Colonic mucosa (tissue), 4 donors: Measurements from ENCODE around the gene MYCBP. TPM values are rescaled to one million over a fixed set of nuclear protein-coding genes. Genes with fewer than 3 reads are reported as not detected.
"Not testable (repeated sequence)": the region's sequence is repeated elsewhere in the genome, so short reads cannot be mapped to it uniquely, and the experiment has no call there.

Source experiments
- DNase-seq: peaks from one replicate; pipeline ENCODE4 v3.0.0-alpha.2; 2020
- H3K27ac ChIP-seq: fragments of 200-600 bp; one replicate; pipeline ENCODE4 v1.8.0; 2021
- H3K27me3 ChIP-seq: fragments of 200-600 bp; one replicate; pipeline ENCODE4 v1.8.0; 2021
- H3K36me3 ChIP-seq: fragments of 200-600 bp; one replicate; pipeline ENCODE4 v1.8.0; 2021
- H3K4me1 ChIP-seq: fragments of 200-600 bp; one replicate; pipeline ENCODE4 v1.8.0; 2021; ENCODE audit warnings: mild to moderate bottlenecking
- H3K4me3 ChIP-seq: fragments of 200-600 bp; one replicate; pipeline ENCODE4 v1.8.0; 2021
- H3K9ac ChIP-seq, 2 donors: one replicate each; pipeline ENCODE4 v1.7.0; 2013; ENCODE audit warnings: control low read depth in 2 of 2, low read depth in 2 of 2, low read length in 2 of 2
- H3K9me3 ChIP-seq: fragments of 200-600 bp; one replicate; pipeline ENCODE4 v1.8.0; 2021
- CTCF ChIP-seq: fragments of 200-600 bp; IDR thresholded peaks from one replicate; pipeline ENCODE4 v1.8.0; 2022; ENCODE audit warnings: antibody characterized with exemption, mild to moderate bottlenecking
- intact Hi-C: fragments of 100-400 bp; cut with DNase I; formaldehyde crosslinking; loops from one replicate; pipeline ENCODE4 v1.14.1; 2022
- total RNA-seq, 2 donors: library from RNA; stranded (reverse); fragmentation: NEBNext Ultra II Directional in 1 of 2; extraction: Animal tissue kit (Norgen Biotek cat#: 25700) in 1 of 2; gene quantifications; one replicate each; pipeline ENCODE4 v1.2.1, GENCODE V29; 2021
- donor health status: healthy.
- donor health status: DM: no; HTN: no; CAD: no.
- donor health status: DM: no; HTN: no; CAD: no.

The MYCBP gene
- total RNA-seq, 2 donors from 2014 or later, result 42.0 to 55.1 TPM

DNA sequence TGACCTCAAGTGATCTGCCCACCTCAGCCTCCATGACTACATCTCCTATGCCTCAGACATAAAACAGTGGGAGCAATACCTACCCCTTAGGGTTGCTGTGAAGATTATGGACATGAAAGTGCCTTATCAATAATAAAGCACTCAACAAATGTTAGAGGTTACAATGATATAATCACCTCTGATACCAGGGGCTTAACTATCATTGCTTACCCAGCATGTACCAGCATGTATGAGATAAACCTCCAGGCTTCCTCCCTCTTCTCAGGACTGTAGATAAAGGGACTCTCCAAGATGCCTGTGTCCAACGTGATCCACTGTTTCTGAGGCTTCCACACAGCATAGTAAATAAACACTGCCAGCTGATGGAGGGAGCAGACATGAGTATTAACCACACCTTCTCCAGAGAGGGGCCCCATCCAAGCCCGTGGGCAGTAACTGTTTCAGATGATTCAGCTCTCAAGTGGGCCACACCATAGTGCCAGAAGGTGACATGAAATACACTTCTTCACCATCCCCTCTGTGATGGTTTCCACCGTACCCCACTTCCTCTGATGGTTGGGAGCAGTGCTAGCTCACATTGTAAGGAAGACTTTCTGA, 42.3 kb upstream of the MYCBP start:
- no peak overlapping the region for H3K27ac ChIP-seq
- no peak overlapping the region for H3K9ac ChIP-seq
- no peak overlapping the region for H3K4me3 ChIP-seq
- H3K9me3 ChIP-seq, result no peaks in the 10 kb centered on the region
- intact Hi-C loops, result no loop called here
- DNase-seq, result no peak
- no peaks in the 10 kb centered on the region for H3K27me3 ChIP-seq
- no peaks in the 10 kb centered on the region for H3K36me3 ChIP-seq
- TF ChIP-seq CTCF, result no peak
- H3K4me1 ChIP-seq, result no peaks in the 10 kb centered on the region

- H3K4me3 ChIP-seq, H3K27ac ChIP-seq, H3K27me3 ChIP-seq, H3K9ac ChIP-seq, H3K4me1 ChIP-seq, H3K36me3 ChIP-seq, H3K9me3 ChIP-seq, intact Hi-C loops, DNase-seq: not testable (repeated sequence)
These were observed 41.8 kb upstream of the MYCBP start for GRCh38 chr1:38914908-38915307.

GRCh38 chr1:38908821-38909220, 35.7 kb upstream of the MYCBP start:
- TF ChIP-seq CTCF, result no peak
- Histone ChIP-seq H3K4me3 (no peak overlapping the region), H3K27ac (no peak overlapping the region), H3K36me3 (no peaks in the 10 kb centered on the region), H3K4me1 (no peaks in the 10 kb centered on the region), H3K27me3 (no peaks in the 10 kb centered on the region), H3K9me3 (no peaks in the 10 kb centered on the region), H3K9ac (no peak overlapping the region)
- no peak for DNase-seq
- intact Hi-C loops, result no loop called here

GRCh38 chr1:38905985-38906384, 32.8 kb upstream of the MYCBP start:
- intact Hi-C loops, result no loop called here
- no peak overlapping the region for H3K27ac ChIP-seq
- H3K9me3 ChIP-seq, result no peaks in the 10 kb centered on the region
- no peaks in the 10 kb centered on the region for H3K27me3 ChIP-seq
- no peak overlapping the region for H3K9ac ChIP-seq
- no peaks in the 10 kb centered on the region for H3K4me1 ChIP-seq
- TF ChIP-seq CTCF, result no peak
- no peak for DNase-seq
- no peak overlapping the region for H3K4me3 ChIP-seq
- no peaks in the 10 kb centered on the region for H3K36me3 ChIP-seq

- intact Hi-C loops, result no loop called here
- no peaks in the 10 kb centered on the region for H3K27me3 ChIP-seq
- H3K4me1 ChIP-seq, result no peaks in the 10 kb centered on the region
- no peak overlapping the region for H3K9ac ChIP-seq
- no peaks in the 10 kb centered on the region for H3K9me3 ChIP-seq
- no peaks in the 10 kb centered on the region for H3K36me3 ChIP-seq
- DNase-seq, result no peak
- H3K27ac ChIP-seq, result no peak overlapping the region
- TF ChIP-seq CTCF, result no peak
- no peak overlapping the region for H3K4me3 ChIP-seq
These were observed 26.4 kb upstream of the MYCBP start for GRCh38 chr1:38899560-38899959.

- TF ChIP-seq CTCF, result no peak
- no peak overlapping the region for H3K27ac ChIP-seq
- no peak overlapping the region for H3K9ac ChIP-seq
- intact Hi-C loops, result no loop called here
- H3K27me3 ChIP-seq, result no peaks in the 10 kb centered on the region
- no peaks in the 10 kb centered on the region for H3K4me1 ChIP-seq
- DNase-seq, result no peak
- no peaks in the 10 kb centered on the region for H3K36me3 ChIP-seq
- no peaks in the 10 kb centered on the region for H3K9me3 ChIP-seq
- H3K4me3 ChIP-seq, result no peak overlapping the region
These were observed 25.6 kb upstream of the MYCBP start for GRCh38 chr1:38898653-38899230.
